Measurements from ENCODE around the gene USF2. TPM values are rescaled to one million over a fixed set of nuclear protein-coding genes. Genes with fewer than 3 reads are reported as not detected.
A peak's percentile ranks its signal among the peaks of the same experiment; 100 is the strongest.

Gene USF2
- total RNA-seq, 1 experiment from 2014 or later = 123 TPM

DNA sequence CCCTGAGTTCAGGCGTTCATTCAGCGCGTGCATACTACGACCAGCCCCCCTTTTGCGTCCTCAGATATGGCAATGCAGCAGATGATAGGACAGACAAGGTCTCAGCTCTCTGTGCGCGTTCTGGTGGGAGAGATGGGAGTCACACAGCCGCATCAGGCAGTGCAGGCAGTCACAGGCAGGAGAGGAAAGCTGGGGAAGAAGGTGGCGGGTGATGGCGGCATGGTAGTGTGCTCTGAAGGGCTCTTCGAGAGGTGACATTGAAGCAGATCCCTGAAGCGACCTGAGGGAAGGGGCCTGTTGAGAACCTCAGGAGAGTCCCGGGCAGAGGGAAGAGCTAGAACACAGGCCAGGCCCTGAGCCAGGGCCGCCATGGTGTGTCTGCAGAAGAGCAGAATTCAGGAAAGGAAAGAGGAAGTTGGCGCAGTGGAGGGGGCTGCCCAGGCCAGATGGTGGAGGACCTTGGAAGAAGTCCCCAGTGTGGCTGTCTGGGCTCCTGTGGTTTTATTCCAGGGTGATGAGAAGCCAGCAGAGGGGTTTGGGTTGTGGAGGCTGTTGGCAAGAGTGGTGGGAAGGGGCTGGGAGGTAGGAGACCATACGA, 3.5 kb downstream of the USF2 start:
- Histone ChIP-seq H3K23ac (ENCODE audit: insufficient read length, low read depth, low read length) (no peak overlapping the region), H2AFZ (ENCODE audit: low read length) (no peak overlapping the region), H4K5ac (ENCODE audit: insufficient read length, low read depth, low read length) (no peak overlapping the region), H2BK20ac (ENCODE audit: low read depth, low read length, poor library complexity, severe bottlenecking) (no peak overlapping the region), H3K79me1 (ENCODE audit: insufficient read depth, low read depth, low read length, poor library complexity, severe bottlenecking) (no peaks in the 10 kb centered on the region), H2BK15ac (ENCODE audit: low read depth, low read length) (no peak overlapping the region), H3K23me2 (ENCODE audit: insufficient read length, low read depth, low read length, poor library complexity, severe bottlenecking) (peaks cover 5% of the 10 kb centered on the region), H3K79me2 (ENCODE audit: insufficient read depth, low read length) (no peaks in the 10 kb centered on the region), H3K9ac (ENCODE audit: extremely low read depth, insufficient read length, low read length) (no peak overlapping the region), H4K20me1 (ENCODE audit: control insufficient read depth, insufficient read depth, insufficient read length) (no peaks in the 10 kb centered on the region), H3K27ac (ENCODE audit: insufficient read length, low read depth, low read length) (no peak overlapping the region), H2BK12ac (ENCODE audit: insufficient read length, low read depth, low read length) (no peak overlapping the region), H2BK120ac (ENCODE audit: low read depth, low read length, poor library complexity, severe bottlenecking) (no peak overlapping the region), H3K56ac (ENCODE audit: insufficient read length, low read depth, low read length) (no peak overlapping the region), H3K4me1 (ENCODE audit: insufficient read depth, low read length) (no peaks in the 10 kb centered on the region), H2BK5ac (ENCODE audit: insufficient read length, low read length) (no peak overlapping the region), H4K8ac (replicated peaks; ENCODE audit: insufficient read length, low read depth, low read length) (no peak overlapping the region), H3K4ac (ENCODE audit: low read depth, low read length) (no peak overlapping the region), H2AK5ac (ENCODE audit: insufficient read length, low read length) (no peak overlapping the region), H3K9me3 (ENCODE audit: control insufficient read depth, low read depth, low read length) (no peaks in the 10 kb centered on the region), H3K4me2 (ENCODE audit: insufficient read depth, insufficient read length, low read length) (no peak overlapping the region), H4K91ac (ENCODE audit: insufficient read length, low read depth, low read length) (no peak overlapping the region), H3T11ph (ENCODE audit: low read length) (no peak overlapping the region), H3K14ac (ENCODE audit: insufficient read depth, low read length) (no peak overlapping the region), H3K27me3 (ENCODE audit: insufficient read depth, low read length) (no peaks in the 10 kb centered on the region), H3K18ac (ENCODE audit: insufficient read length, low read depth, low read length) (no peak overlapping the region)
- WGBS (ENCODE audit: extremely low coverage, insufficient read length, low lambda C conversion rate) = no CpG with 5 or more reads among the region's 16 CpGs
- no peak for DNase-seq
- peak overlapping the region; percentile 29 to 53 (median 41); a peak in 4 of 7 replicates for H3K27ac Mint-ChIP-seq
- no peak overlapping the region; a peak in 1 of 5 replicates for H3K4me3 Mint-ChIP-seq
- TF ChIP-seq, protein P1, sequence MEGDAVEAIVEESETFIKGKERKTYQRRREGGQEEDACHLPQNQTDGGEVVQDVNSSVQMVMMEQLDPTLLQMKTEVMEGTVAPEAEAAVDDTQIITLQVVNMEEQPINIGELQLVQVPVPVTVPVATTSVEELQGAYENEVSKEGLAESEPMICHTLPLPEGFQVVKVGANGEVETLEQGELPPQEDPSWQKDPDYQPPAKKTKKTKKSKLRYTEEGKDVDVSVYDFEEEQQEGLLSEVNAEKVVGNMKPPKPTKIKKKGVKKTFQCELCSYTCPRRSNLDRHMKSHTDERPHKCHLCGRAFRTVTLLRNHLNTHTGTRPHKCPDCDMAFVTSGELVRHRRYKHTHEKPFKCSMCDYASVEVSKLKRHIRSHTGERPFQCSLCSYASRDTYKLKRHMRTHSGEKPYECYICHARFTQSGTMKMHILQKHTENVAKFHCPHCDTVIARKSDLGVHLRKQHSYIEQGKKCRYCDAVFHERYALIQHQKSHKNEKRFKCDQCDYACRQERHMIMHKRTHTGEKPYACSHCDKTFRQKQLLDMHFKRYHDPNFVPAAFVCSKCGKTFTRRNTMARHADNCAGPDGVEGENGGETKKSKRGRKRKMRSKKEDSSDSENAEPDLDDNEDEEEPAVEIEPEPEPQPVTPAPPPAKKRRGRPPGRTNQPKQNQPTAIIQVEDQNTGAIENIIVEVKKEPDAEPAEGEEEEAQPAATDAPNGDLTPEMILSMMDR (conservative IDR thresholded peaks at IDR 0.05) = no peak
- peaks cover 2 to 5% of the 10 kb centered on the region in 2 experiments; a peak in 2 of 4 replicates for H3K4me1 Mint-ChIP-seq
- no peaks in the 10 kb centered on the region for H3K27me3 Mint-ChIP-seq (ENCODE audit: low read depth)
- H3K9me3 Mint-ChIP-seq = no peaks in the 10 kb centered on the region
- H3K36me3 Mint-ChIP-seq (ENCODE audit: insufficient read depth in 1 of 3, low read depth in 3 of 3) = peaks cover 32 to 67% (median 66%) of the 10 kb centered on the region in 3 experiments
